Bronchus fibroblast of lung (primary cell): ENCODE measurements around the gene TRMU. TPM values are rescaled to one million over a fixed set of nuclear protein-coding genes. Genes with fewer than 3 reads are reported as not detected.

Source experiments
- total RNA-seq: library from RNA; depleted of rRNA; stranded (reverse); fragments of >200 nt; gene quantifications from 2 replicates; pipeline ENCODE4 v1.2.3, GENCODE V29; 2015

The TRMU gene
- 26.5 and 26.7 TPM in 2 replicates for total RNA-seq

GRCh38 chr22:46335201-46336118, at the start of gene TRMU:
Gene TRMU (plus strand): TSS chr22:46335714. CDS start chr22:46335765, 51 bp downstream.

GRCh38 chr22:46296257-46297150, 39.0 kb upstream of the TRMU start, which contains the start of gene GTSE1:
Gene GTSE1 (plus strand): TSS chr22:46296870. CDS start chr22:46297401, 531 bp downstream.

Other genes with a start within 250 kb of the TRMU start
- gene PPARA, start 185.2 kb upstream of the TRMU start, total RNA-seq, result 5.9 and 8.4 TPM in 2 replicates
- gene CDPF1, start 85.4 kb upstream of the TRMU start, total RNA-seq, result 14.6 and 15.6 TPM in 2 replicates
- under 0.01 TPM in 1 of 2 replicates, not detected in the other for gene PKDREJ, start 72.4 kb upstream of the TRMU start, total RNA-seq
- 28.9 and 35.5 TPM in 2 replicates for gene TTC38, start 67.7 kb upstream of the TRMU start, total RNA-seq
- 20.2 and 23.5 TPM in 2 replicates for gene GTSE1, start 38.8 kb upstream of the TRMU start, total RNA-seq
- 0.15 and 0.34 TPM in 2 replicates for gene CELSR1, start 201.9 kb downstream of the TRMU start, total RNA-seq